Measurements from ENCODE around the gene RAB3A.
"Not testable (repeated sequence)": the region's sequence is repeated elsewhere in the genome, so short reads cannot be mapped to it uniquely, and the experiment has no call there.

Gene RAB3A

DNA sequence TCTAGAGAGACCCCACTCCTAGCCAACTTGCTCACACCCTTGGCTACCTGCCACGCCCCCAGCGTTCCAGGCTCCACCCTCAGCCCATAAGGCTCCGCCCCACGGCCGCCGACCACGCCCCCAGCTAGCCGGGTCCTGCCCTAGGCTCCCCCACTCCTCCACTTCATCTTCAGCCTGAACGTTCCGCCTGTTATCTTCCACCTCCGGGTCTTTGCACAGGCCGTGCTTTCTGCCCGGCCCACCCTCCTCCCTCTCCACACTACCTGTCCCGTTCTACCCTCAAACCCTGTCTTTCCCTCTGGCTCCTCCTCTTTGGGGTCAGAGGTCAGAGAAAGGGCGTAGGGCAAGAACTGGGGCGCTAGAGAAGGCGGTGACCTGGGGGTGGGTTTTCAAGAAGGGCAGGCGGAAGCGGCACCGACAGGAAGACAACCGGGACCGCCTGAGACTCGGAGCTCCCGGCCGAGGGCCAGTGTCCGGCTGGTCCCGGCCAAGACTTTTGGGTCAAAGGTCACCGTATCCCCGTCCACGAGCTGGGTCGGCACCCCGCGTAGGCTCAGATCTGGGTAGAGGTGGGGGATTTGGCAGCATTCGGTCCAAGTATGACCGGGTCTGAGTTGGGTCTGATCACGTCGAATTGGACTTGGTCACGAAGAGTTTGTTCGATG lies 20.1 kb upstream of the RAB3A start:
- DNase-seq = no peak

DNA sequence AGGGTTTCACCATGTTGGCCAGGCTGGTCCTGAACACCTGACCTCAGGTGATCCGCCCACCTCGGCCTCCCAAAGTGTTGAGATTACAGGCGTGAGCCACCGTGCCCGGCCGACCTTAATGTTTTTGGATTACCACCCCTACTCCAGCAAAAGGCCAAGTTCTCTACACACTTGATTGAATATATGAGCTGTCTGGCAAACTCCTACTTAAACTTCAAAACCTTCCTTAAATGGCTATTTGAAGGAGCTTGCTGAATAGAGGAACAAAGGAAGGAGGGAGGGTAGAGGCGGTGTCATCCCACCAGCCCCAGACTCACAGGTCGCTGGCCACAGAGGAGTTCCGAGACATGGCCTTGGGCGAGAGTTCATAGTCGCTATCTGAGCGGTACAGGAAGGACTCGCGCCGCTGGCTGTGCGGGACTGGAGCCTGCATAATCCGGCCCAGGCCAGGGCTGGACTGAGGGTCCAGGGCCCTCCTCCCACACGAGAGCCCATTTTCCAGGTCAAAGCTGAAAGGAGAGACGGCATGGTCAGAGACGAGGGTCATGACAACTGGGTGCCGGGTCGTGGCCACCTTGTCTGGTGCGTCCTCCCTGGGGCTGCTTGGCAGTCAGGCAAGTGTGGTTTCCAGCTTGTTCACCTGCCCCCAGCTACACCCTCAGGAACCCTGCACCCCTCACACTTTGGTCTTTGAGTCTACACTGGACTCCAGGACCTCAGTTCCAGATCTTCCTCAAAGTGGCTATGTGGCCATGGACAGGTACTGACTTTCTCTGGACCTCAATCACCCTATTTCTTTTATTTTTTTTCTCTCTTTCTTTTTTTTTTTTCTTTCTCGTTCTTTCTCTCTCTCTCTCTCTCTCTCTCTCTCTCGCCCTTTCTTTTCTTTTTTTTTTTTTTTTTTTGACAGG lies 18.2 kb upstream of the RAB3A start:
- no peak for DNase-seq

DNA sequence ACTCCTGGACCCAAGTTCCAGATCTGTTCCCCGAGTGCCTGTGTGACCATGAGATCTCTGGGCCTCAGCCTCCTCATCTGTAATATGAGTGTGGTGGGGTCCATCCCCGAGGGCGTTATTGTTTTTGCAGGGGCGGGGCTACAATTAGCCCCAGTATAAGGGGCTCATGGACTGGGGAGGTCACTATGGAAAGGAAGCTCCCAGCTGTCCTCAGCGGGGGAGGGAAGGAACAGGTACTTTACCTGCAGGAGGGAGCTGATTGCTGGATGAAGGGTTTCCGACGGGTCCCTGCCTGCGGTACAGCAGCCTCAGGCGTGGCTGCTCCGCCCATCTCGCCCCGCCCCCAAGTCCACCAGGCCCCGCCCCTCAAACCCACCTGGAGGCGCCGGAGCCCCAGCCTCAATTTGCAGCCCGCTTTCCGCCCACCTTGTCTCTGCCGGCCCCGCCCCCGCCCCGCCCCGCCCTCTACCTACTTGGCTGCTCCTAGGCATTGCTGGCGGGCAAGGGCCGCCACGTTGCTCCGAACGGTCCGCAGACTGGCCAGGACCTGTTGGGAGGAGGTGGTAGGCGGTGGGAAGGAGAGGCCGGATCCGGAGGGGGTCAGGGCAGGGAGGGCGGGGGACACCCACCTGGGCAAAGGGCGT lies 16.9 kb upstream of the RAB3A start:
- DNase-seq = no peak

DNA sequence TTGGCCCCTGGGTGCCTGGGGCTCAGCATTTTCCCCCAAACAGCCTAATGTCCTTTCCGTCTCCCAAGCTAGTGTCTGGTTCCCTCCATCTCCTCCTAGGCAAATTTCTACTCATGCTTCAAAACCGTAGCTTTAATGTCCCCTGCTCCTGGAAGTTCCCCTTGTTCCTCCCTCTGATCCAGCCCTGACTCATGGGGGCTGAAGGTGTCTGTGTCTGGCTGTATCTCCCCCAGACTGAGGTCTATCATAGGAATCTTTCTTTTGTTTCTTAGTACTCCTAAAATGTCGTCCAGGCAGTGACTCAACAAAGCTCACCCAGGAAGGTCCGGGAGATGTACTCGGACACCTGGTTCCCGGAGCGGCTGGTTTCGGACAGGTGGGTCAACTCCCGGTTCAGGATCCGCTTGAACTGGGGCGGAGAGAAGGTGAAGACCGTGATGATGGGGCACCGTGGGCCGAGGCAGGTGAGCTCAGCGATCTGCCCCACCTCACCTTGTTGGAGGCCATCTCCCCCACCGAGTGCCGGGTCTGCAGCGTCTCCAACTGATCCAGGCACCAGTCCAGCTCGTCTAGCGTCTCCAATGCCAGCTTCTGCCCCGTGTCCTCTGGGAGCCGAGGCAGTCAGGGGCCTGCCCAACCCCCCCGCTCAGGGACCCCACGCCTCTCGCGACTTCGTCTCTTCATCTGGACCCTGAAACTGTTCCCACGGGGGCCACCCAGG lies 16.2 kb upstream of the RAB3A start:
- no peak for DNase-seq

DNA sequence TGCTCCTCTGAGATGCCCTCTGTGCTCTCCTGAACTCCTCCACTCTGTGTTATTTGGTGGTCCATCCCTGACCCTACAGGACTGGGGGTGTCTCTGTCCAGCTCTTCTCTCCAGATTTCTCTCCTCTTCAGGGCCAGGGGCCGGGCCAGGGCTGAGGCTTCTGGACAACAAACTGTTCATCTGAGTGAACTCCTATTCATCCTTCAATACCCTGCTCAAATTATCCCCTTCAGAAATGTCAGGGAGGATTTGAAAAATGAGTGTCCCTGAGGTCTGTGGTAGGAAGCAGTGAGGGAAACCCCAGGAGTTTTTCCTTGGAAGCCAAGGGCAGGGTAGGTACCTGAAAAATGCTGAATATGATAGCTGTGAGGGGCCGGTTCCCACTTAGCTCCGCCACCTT lies 14.8 kb upstream of the RAB3A start:
- DNase-seq = no peak

DNA sequence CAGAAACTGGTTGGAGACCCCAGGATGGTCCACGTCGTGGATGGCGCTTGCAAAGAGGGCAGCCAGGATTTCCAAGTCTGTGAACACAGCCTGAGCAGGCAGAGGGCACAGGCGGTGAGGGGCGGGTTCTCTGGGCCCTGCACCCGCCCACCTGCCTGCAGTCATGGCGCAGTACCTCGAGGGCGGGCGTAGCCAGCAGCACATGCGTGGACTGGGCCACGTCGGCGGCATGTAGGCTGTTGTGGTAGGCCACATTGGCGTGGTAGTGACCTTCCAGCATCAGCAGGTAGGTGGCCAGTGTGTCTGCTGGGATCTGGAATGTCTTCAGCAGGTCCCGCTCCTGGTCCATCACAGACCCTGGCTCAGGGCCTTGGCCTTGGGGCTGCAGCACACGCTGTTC lies 14.3 kb upstream of the RAB3A start:
- no peak for DNase-seq

DNA sequence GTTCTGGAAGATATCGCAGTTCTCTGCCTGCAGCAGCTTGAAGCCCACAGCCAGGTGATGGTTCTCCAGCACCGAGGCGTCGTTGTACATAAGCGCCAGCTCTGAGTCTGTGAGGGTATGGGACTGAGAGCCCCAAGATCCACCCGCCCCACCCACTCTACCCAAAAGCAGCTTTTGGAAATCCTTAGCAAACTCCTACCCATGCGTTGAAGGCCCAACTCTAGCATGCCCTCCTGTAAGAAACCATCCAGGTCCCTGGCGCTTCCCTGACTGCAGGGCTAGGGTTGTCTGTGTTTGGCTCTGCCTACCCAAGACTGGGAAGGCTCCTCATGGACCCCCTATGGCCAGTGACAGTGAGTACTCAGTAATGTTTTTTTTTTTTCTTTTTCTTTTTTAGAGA lies 12.9 kb upstream of the RAB3A start:
- DNase-seq = no peak

DNA sequence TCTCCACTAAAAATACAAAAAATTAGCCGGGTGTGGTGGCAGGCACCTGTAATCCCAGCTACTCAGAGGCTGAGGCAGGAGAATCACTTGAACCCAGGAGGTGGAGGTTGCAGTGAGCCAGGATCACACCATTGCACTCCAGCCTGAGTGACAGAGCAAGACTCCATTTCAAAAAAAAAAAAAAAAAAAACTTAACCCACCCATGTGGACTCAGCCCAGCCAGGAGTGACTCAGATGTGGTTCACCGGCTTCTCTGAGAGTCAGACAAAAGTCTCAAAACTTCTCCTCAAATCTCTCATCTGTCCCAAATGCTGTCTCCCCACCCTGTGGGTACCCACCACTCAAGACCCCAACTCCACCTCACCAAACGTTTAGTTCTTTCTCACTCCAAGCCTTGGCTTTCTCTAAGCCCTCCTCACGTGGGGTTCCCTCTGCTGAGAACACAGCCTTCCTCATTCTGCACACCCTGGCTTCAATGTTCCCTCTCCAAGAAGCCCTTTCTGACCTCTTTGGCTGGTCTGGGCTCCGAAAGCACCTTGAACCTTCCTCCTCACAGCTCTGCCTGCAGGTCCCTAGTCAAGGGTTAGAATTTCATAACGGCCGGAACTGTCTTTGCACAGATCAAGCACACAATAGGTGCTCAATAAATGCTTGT lies 11.1 kb upstream of the RAB3A start:
- no peak for DNase-seq

DNA sequence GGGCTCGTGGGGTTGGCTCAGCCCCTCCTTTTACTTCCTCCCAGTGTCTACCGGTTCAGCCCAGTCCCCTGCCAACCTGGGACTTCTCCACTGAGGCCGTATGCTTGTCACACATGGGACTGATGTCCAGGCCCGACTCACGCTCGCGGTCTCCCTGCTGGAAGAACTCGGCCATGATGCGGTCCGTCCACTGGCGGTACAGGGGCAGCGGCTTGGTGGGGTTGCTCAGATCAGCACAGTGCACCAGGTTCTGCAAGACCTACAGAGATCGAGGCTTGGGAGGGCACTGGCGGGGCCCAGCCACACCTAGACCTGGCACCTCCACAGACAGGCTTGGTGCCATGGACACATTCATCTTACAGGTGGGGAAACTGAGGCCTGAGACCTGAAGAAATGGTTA lies 7.8 kb upstream of the RAB3A start:
- no peak for DNase-seq

DNA sequence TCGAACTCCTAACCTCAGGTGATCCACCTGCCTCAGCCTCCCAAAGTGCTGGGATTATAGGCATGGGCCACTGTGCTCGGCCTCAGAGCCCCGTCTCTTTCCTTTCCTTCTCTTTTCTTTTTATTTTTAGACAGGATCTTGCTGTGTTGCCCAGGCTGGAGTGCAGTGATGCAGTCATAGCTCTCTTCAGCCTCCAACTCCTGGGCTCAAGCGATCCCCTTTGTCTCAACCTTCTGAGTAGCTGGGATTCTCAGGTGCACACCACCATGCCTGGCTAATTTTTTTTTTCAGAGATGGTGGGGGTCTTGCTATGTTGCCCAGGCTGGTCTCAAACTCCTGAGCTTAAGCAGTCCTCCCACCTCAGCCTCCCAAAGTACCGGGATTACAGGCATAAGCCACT lies 6.1 kb upstream of the RAB3A start:
- DNase-seq = not testable (repeated sequence)

DNA sequence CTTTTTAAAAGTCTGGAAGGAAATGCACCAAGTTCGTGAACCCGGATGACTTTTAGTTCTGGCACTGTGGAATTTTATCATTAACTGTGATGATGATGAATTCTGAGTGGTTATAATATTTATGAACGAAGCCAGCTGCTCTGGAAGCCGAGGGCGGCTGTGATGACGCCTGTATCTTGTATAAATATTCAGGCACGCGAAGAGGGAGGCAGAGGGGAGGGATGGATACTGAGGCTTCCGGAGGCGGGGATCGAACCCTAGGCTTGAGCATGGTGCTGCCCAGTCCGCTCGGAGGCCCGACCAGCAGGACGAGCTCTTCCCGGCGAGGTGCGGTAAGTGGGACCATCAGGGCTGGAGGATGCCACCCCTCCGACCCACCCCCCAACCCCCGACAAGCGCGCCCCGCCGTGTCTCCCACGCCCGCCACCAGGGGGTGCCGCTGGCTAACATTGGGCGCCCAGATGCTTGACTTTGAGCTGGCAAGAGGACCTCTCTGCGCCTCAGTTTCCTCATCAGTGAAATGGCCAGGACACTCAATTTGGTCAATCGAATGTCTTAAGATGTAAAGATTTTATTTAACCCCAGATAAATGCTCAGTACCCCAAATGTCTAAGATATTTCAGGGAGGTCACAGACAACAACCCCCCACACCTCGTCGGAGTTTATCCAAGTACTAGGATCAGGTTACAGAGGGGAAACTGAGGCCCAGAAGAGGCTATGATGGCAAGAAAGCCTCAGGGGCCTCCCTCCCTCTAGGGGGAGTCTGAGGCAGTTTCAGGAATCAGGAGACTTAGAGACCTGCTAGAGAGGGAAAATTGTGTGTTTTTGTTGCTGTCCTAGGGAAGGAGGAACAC lies 4.5 kb upstream of the RAB3A start:
- DNase-seq = no peak

DNA sequence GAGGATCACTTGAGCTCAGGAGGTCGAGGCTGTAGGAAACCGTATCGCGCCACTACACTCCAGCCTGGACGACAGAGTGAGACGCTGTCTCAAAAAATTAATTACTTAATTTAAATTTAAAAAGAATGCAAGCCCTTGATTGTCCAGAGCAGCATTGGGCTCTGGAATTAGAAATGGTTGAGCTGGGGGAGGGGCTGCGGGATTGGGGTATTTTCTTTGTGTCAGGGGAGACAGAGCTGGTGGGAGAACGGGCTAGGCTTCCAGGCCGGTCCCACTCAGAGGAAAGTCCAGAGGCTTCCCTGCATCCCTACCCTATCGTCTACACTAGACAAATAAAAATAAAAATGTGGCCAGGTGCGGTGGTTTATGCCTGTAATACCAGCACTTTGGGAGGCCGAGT lies 2.2 kb upstream of the RAB3A start:
- no peak for DNase-seq

DNA sequence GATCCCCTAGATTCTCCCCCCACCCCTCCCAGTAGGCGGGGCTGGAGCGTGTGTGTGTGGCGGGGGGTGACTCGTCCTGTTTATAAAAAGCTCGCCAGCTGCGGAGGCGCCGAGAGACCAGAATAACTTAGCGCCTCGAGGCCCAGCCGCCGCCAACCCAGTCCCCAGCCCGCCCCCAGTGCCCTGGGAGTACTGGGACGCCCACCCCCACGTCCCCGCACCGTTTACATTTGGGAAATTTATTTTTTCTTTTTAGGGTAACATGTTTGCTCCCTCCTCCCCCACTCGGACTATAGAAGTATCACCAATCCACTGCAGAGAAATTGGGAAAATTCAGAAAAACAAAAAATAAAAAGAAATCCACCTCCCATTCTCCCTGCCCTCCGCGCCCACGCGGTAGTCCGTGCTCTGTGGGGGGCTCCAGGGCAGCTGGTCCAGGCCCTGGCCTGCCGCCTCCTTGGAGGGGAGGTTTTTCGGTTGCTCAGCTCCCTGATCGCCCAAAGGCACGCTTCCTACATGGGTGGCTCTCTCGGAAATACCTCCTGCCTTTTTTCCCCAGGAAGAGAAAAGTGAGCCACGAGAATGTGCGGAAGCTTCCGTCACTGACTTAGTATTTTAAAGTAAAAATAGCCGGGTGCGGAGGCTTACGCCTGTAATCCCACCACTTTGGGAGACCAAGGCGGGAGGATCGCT lies 1.5 kb upstream of the RAB3A start:
- DNase-seq = no peak

DNA sequence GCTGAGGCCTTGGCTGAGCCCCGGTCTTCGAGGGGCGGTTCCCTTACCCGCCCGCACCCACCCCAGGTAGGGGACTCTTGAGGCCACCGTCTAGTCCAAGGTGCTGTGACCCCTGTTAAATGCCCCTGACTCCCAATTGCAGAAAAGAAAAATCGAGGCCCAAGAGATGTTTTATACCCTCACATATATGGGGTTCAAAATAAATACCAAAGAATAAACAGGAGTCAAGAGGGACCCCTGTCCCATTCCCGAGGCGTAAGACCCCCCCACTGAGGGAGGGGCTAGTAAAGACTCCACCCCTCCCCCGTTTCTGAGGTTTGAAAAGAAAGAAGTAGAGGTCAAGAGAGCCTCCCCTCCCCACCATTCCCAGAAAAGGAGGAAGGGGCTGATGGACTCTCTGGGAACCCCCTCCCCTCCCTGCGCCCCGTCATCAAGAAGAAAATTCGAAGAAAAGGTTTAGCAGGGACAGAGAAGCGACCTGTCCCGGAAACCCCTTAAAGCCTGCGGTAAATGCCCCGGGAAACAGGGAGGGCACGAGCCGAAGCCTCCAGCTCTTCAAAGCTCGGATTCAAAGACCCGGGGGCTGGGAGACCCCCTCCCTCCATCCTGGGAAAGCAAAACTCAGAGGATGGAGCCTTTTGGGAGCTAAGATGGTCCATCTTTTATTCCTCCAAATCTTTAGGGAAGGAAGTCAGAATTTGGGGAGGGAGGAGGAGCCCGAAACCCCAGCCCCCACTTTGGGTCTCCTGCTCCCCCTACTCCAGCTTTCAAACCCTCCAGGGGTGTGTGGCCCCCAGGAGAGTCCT lies 755 bp upstream of the RAB3A start:
- DNase-seq = no peak

DNA sequence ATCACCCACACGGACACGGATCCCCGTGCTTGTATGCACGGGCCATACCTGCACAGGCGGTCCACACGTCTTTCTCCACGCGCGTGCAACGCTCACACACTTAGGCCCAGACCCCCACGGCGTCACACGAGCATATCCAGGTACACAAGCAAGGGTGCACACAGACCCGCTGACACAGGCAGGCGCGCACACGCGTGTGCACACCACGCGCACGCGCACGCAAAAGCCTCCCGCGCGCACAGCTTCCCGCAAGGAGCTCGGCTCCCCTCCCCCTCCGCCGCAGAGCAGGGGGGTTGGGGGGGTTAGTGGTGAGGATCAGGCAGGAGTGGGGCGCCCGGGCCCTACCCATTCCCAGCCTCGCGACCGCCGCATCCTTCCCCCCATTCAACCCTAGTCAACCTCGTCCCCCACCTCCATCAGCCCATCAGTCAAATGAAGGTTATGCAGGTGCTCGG lies 407 bp downstream of the RAB3A start:
- DNase-seq = no peak

DNA sequence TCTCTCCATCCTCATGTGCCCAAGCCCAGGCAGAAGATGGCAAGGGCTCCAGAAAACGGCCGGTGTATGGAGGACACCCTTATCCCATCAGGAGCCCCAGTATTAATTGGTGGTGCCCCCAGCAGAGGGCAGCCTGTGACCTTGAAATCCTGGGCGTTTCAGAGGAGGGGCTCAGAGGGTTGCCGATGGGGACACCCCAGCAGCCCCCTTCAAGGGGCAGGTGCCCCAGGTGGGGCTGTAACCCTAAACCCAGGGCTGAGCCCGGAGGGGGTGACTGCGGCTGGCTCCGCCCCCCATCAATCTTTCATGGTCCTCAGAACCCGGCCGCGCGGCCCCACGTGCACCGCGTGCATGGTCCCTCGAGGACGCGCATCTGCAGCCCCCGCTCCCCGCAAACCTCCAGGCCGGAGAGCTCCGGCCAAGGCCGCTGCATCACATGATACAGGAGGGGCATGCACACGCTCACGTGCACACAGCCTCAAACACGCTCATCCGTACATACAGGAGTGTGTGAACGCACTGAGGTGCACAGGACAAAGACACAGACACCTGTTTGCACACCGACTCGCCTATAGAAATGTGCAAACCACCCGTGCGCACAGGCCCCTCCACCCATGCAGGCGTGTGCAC lies 949 bp downstream of the RAB3A start:
- DNase-seq = no peak

DNA sequence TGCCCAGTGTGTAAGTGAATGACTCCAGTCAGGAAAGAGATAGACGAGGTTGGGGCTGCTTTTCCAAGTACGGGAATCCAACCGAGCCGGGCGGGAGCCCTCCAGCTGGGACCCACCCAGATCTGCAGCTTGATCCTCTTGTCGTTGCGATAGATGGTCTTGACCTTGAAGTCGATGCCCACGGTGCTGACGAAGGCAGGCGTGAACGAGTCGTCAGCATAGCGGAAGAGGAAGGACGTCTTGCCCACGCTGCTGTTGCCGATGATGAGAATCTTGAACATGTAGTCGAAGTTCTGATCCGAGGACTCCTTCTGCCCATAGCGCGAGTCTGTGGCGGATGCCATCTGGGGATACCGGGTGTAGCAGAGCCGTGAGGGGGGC lies 1.5 kb downstream of the RAB3A start:
- DNase-seq = no peak

DNA sequence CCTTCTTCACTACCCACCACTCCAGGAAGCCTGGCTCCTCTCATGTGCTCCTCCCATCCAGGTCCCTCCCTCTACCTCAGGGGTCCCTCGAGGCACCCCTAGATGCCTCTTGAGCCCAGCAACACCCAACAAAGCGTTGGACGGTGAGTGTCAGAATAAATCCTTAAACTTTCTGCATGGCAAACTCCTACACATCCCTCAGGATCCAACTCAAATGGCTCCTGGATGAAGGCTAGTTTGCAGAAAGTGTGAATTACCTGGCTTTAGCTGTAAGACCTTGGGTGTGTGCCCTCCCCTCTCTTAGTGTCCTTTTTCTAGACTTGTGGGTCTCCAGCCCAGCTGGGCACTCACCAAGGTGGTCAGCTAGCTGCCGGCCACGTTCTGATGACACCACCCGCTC lies 5.5 kb downstream of the RAB3A start:
- no peak for DNase-seq

DNA sequence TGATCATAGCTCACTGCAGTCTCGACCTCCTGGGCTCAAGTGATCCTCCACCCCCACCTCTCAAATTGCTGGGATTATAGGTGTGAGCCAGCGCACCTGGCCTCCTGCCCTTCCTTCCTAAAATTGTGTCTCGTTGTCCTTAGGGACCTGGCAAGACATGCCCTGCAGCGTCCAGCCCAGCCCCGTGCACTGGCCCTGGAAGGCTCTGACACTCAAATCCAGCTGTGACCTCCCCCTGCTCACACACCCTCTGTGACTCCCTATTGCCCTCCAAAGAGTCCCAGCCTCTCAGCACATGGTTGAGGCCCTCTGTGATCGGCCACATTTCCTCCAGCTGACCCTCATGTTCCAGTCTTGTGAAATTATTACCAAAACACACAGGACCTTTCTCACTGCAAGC lies 5.9 kb downstream of the RAB3A start:
- DNase-seq = no peak

DNA sequence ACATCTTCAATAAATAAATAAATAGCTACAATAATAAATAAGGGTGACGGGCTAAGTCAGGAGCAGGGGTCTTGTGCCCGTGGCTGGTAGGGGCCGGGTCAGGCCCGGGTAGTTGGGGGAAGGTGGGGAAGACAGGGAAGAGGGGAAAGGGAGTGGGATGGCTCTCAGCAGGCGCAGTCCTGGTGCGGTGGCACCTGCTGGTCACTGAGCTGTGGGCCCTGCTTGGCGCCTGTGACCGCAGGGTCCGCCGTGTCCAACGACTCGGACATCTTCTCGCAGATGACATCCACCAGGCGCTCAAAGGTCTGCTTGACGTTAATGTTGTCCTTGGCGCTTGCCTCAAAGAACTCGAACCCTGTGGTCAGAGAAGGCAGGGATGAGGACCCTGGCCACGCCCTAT lies 6.5 kb downstream of the RAB3A start:
- no peak for DNase-seq
